GM12878 (cell line): ENCODE data around the gene PRUNE1. TPM values are rescaled to one million over a fixed set of nuclear protein-coding genes. Genes with fewer than 3 reads are reported as not detected.

Experiments
- ATAC-seq: fragments of 200-7000 bp; cut with Tn5 transposase; 3 replicates; pipeline ENCODE4 v1.9.1; 2020; ENCODE audit warnings: mild to moderate bottlenecking, moderate library complexity
- BruUV-seq: library from RNA; stranded (reverse); fragments of 400-500 nt; replicated peaks from 2 replicates; lab custom pipeline; 2021; lab: Mats Ljungman, UMichigan
- CTCF ChIA-PET: fragments of 300-600 bp; sonication (Branson Sonifier 250); formaldehyde crosslinking; extraction: SDS; loops from one replicate; lab custom pipeline; 2021; ENCODE audit warnings: inconsistent platforms; lab: Yijun Ruan, JAX
- POLR2A ChIA-PET: fragments of 350-600 bp; formaldehyde crosslinking; extraction: SDS; loops from one replicate; lab custom pipeline; 2021; ENCODE audit warnings: inconsistent platforms; lab: Charles Lee
- RAD21 ChIA-PET: fragments of 300-600 bp; sonication (Branson Sonifier 250); formaldehyde crosslinking; loops from one replicate; lab custom pipeline; 2023; ENCODE audit warnings: antibody characterized with exemption; ENCODE audit not compliant: unreplicated experiment; lab: Charles Lee
- SMC1A ChIA-PET: fragments of 300-600 bp; sonication (Branson Sonifier 250); formaldehyde crosslinking; loops from one replicate; lab custom pipeline; 2023; ENCODE audit not compliant: unreplicated experiment, uncharacterized antibody; lab: Charles Lee
- DNase-seq: peaks from one replicate; pipeline ENCODE4 v3.0.0-alpha.2; 2011; ENCODE audit warnings: low read depth, low spot score
- FAIRE-seq: peaks from 3 replicates; lab custom pipeline; 2011; peaks lifted over from hg19 to GRCh38; lab: Jason Lieb, UNC
- H2AFZ ChIP-seq: 2 replicates; pipeline ENCODE4 v1.6.0; 2011; ENCODE audit warnings: low read depth, low read length, control low read depth; ENCODE audit not compliant: control insufficient read depth
- H3K27ac ChIP-seq: 2 replicates; pipeline ENCODE4 v1.5.1; 2011; ENCODE audit warnings: control low read depth; ENCODE audit not compliant: control insufficient read depth, insufficient read depth
- H3K27me3 ChIP-seq, 2 experiments: replicated peaks in 1 of 2; 2 replicates each; pipeline versions ENCODE4 v1.6.0 to v1.6.1; 2011; ENCODE audit warnings: low read length in 1 of 2; ENCODE audit not compliant: control insufficient read depth in 2 of 2, insufficient read depth in 2 of 2
- H3K36me3 ChIP-seq, 2 experiments: 2 replicates each; pipeline ENCODE4 v1.5.1; 2011; ENCODE audit warnings: low read length in 1 of 2; ENCODE audit not compliant: control insufficient read depth in 2 of 2, insufficient read depth in 2 of 2
- H3K4me1 ChIP-seq: 2 replicates; pipeline ENCODE4 v1.6.1; 2011; ENCODE audit warnings: mild to moderate bottlenecking, low read length, moderate library complexity, mixed read lengths; ENCODE audit not compliant: control insufficient read depth, insufficient read depth
- H3K4me2 ChIP-seq: 2 replicates; pipeline ENCODE4 v1.6.0; 2011; ENCODE audit warnings: control low read depth; ENCODE audit not compliant: control insufficient read depth, insufficient read depth
- H3K4me3 ChIP-seq: fragments of 200-600 bp; sonication (generic); 2 replicates; pipeline ENCODE4 v1.5.1; 2016
- H3K79me2 ChIP-seq: 2 replicates; pipeline ENCODE4 v1.6.0; 2011; ENCODE audit warnings: low read length; ENCODE audit not compliant: control insufficient read depth, insufficient read depth
- H3K9ac ChIP-seq: 2 replicates; pipeline ENCODE4 v1.8.0; 2011; ENCODE audit warnings: low read length, control low read depth, mixed read lengths; ENCODE audit not compliant: control insufficient read depth, insufficient read depth
- H3K9me3 ChIP-seq: replicated peaks from 3 replicates; pipeline ENCODE4 v1.5.1; 2011; ENCODE audit warnings: mild to moderate bottlenecking, low read length; ENCODE audit not compliant: control insufficient read depth, insufficient read depth
- H4K20me1 ChIP-seq: 2 replicates; pipeline ENCODE4 v1.6.0; 2011; ENCODE audit not compliant: control insufficient read depth, insufficient read depth
- EGR1 ChIP-seq, 2 experiments: IDR thresholded peaks; 1 replicate in 1 of 2; 2 replicates in 1 of 2; pipeline ENCODE4 v1.6.1; 2011 to 2012; ENCODE audit warnings: low read depth in 2 of 2, low read length in 2 of 2, borderline replicate concordance in 1 of 2, mild to moderate bottlenecking in 1 of 2, moderate library complexity in 1 of 2
- KLF5 ChIP-seq: fragments of 450-650 bp; IDR thresholded peaks from 2 replicates; pipeline ENCODE4 v1.6.1; 2014; ENCODE audit warnings: mild to moderate bottlenecking; ENCODE audit not compliant: partially characterized antibody
- NFIC ChIP-seq: IDR thresholded peaks from 2 replicates; pipeline ENCODE4 v1.6.1; 2012; ENCODE audit warnings: low read depth, mild to moderate bottlenecking, inconsistent platforms, low read length, moderate library complexity
- PBX3 ChIP-seq: IDR thresholded peaks from 2 replicates; pipeline ENCODE4 v1.6.1; 2011; ENCODE audit warnings: mild to moderate bottlenecking, low read depth, low read length, moderate library complexity; ENCODE audit not compliant: insufficient replicate concordance
- POLR2A ChIP-seq: IDR thresholded peaks from 2 replicates; pipeline ENCODE4 v1.6.1; 2011; ENCODE audit warnings: low read depth, mild to moderate bottlenecking, low read length
- POLR2AphosphoS5 ChIP-seq: IDR thresholded peaks from 2 replicates; pipeline ENCODE4 v1.6.1; 2011; ENCODE audit warnings: mild to moderate bottlenecking, low read length, inconsistent platforms
- ZNF592 ChIP-seq: fragments of 450-650 bp; IDR thresholded peaks from 2 replicates; pipeline ENCODE4 v1.6.1; 2017; ENCODE audit warnings: mild to moderate bottlenecking, moderate library complexity
- ZSCAN29 ChIP-seq: fragments of 450-650 bp; IDR thresholded peaks from 2 replicates; pipeline ENCODE4 v1.6.1; 2017; ENCODE audit warnings: mild to moderate bottlenecking, moderate library complexity
- whole genome bisulfite sequencing: methylation state at CpG from one replicate; pipeline ENCODE4 v1.1.6; 2016; ENCODE audit warnings: low lambda C conversion rate; ENCODE audit not compliant: insufficient replicate concordance, insufficient coverage; ENCODE audit errors: missing lambda C conversion rate; 5-methylcytosine and 5-hydroxymethylcytosine counted together
- in situ Hi-C: fragments of 300-500 bp; cut with MboI; formaldehyde crosslinking; loops from 9 replicates; pipeline ENCODE4 v1.14.3; 2018; ENCODE audit warnings: mixed read lengths
- intact Hi-C: fragments of 100-400 bp; cut with micrococcal nuclease; formaldehyde crosslinking; loops from one replicate; pipeline ENCODE4 v1.14.2; 2022; ENCODE audit not compliant: unreplicated experiment
- polyA plus RNA-seq, 11 experiments: library from polyadenylated mRNA; depleted of rRNA in 4 of 11; unstranded in 6 of 11; stranded (reverse) in 5 of 11; fragments of >200 nt; fragmentation: Nextera tagmentation in 4 of 11; fragmentation: Illumina TruSeq in 1 of 11; extraction: Ambion mirVana in 4 of 11; extraction: Trizol in 1 of 11; gene quantifications; 1 replicate in 1 of 11; 2 replicates in 10 of 11; pipeline versions ENCODE4 v1.2.1 to v1.2.3, GENCODE V29; 2011 to 2016; ENCODE audit warnings: inconsistent platforms in 2 of 11, missing spikeins in 2 of 11, low read depth in 1 of 11
- total RNA-seq, 4 experiments: library from RNA; depleted of rRNA in 3 of 4; stranded (reverse); fragments of >200 nt in 3 of 4; fragmentation: Illumina TruSeq in 1 of 4; extraction: Trizol in 1 of 4; gene quantifications; 2 replicates each; pipeline versions ENCODE4 v1.2.1 to v1.2.3, GENCODE V29; 2013 to 2021

PRUNE1 gene
- total and polyA plus RNA-seq, 10 of the 15 experiments (the other 5 are each of a cell fraction or from before 2014, with no cell fraction given), result 4.7 to 24.5 (median 12.4) TPM

- Histone ChIP-seq H3K4me2 (peak overlapping the region; percentile 74), H3K27me3 (no peaks in the 10 kb centered on the region), H3K27ac (peak overlapping the region; percentile 97), H3K9me3 (no peaks in the 10 kb centered on the region), H3K4me1 (peaks cover 24% of the 10 kb centered on the region), H2AFZ (no peak overlapping the region), H4K20me1 (peaks cover 3% of the 10 kb centered on the region; the same call in 1 of the 2 replicates), H3K4me3 (peak overlapping the region; percentile 93), H3K9ac (peak overlapping the region; percentile 28; the same call in 1 of the 2 replicates), H3K79me2 (peaks cover 55% of the 10 kb centered on the region), H3K36me3 (peaks cover 14 to 42% of the 10 kb centered on the region in 2 experiments)
- ChIA-PET RAD21 (interaction anchor here (0.6 to 0.8 kb wide), 2 partner anchors 60 to 148 kb away, joined by 3 to 4 read pairs; no protein-coding TSS in a partner anchor), SMC1A (interaction anchor here (1.2 to 1.4 kb wide), 3 partner anchors 8 to 44 kb away, joined by 4 to 5 read pairs (median 4); partner anchors contain the start of gene C1orf56), CTCF (interaction anchor here (1.0 to 4.1 kb wide), 4 partner anchors 12 to 102 kb away, joined by 4 to 12 read pairs (median 6); partner anchors contain the start of gene TNFAIP8L2), POLR2A (interaction anchor here (0.6 to 1.2 kb wide), 2 partner anchors 12 to 49 kb away, joined by 3 read pairs; partner anchors contain the start of gene MINDY1)
- intact Hi-C loops (no loop called here), in situ Hi-C loops (no loop called here)
- BruUV-seq, result no TSS peak
- no peak for TF ChIP-seq ZNF592
- no peak for TF ChIP-seq ZSCAN29
- TF ChIP-seq EGR1 (IDR thresholded peaks at IDR 0.05; ENCODE audit: borderline replicate concordance in 1 of 2, low read depth in 2 of 2, low read length in 2 of 2), result no peak
- TF ChIP-seq NFIC, result no peak
- no peak for TF ChIP-seq PBX3
- peak; percentile 21; the same call in 1 of the 2 replicates for TF ChIP-seq POLR2A
- 0 out of 2 replicates have a peak, but pooled peaks have one; percentile 27 for TF ChIP-seq POLR2AphosphoS5
- TF ChIP-seq KLF5, result no peak
- 50% methylated on average over 2 of the region's 2 CpGs for WGBS
- DNase-seq, result no peak
- no peak for FAIRE-seq
- ATAC-seq, result no peak
Measured at GRCh38 chr1:151055581-151055980, 47.3 kb downstream of the PRUNE1 start.
